Fibroblast of mammary gland (primary cell): Measurements from ENCODE around the gene ZDHHC19.

Experiments
- DNase-seq: peaks from one replicate; pipeline ENCODE4 v3.0.0-alpha.2; 2010; ENCODE audit warnings: low read depth
- H3K4me3 ChIP-seq: 2 replicates; pipeline ENCODE4 v1.5.1; 2011; ENCODE audit warnings: low read depth, mild to moderate bottlenecking, low read length, moderate library complexity; ENCODE audit not compliant: control insufficient read depth
- TF ChIP-seq, protein P1 (sequence below): conservative IDR thresholded peaks from 2 replicates; pipeline ENCODE4 v1.5.1; 2011; ENCODE audit warnings: low read depth, low read length, inconsistent platforms; ENCODE audit not compliant: control insufficient read depth, insufficient read depth

The ZDHHC19 gene

DNA sequence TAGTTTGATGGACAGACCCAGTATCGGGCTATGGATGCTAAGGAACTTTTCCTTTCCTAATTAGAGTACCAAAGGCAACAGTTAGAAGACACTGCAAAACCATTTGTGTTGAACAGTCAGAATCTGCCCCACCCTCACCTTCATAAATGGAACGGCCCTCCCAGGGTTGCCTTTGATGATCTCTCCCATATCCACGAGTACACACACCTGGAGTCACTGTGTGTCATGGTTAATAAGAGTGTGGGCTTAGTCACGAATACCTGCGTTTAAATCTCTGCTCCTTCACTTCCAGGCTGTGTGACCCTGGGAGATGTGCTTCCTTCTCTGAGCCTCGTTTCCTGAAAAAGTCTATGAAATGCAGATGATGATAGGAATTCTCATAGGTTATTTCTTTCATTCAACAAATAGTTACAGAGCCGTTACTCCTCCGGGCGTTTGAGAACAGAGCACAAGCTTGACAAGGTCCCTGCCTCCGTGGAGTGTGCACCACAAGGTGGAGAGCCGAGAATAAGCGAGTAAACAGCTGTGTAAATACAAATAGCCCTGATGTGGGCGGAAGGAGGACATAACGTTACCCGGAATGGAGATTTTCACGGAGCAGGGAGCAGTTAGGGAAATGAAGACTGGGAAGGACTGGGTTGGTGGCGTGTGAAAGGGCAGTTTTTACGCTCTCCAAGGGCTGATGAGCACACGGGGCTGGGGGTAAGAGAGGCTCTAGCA lies 11.8 kb upstream of the ZDHHC19 start:
- no peak for DNase-seq
- no peak overlapping the region for H3K4me3 ChIP-seq
- TF ChIP-seq, protein P1, sequence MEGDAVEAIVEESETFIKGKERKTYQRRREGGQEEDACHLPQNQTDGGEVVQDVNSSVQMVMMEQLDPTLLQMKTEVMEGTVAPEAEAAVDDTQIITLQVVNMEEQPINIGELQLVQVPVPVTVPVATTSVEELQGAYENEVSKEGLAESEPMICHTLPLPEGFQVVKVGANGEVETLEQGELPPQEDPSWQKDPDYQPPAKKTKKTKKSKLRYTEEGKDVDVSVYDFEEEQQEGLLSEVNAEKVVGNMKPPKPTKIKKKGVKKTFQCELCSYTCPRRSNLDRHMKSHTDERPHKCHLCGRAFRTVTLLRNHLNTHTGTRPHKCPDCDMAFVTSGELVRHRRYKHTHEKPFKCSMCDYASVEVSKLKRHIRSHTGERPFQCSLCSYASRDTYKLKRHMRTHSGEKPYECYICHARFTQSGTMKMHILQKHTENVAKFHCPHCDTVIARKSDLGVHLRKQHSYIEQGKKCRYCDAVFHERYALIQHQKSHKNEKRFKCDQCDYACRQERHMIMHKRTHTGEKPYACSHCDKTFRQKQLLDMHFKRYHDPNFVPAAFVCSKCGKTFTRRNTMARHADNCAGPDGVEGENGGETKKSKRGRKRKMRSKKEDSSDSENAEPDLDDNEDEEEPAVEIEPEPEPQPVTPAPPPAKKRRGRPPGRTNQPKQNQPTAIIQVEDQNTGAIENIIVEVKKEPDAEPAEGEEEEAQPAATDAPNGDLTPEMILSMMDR, result no peak

DNA sequence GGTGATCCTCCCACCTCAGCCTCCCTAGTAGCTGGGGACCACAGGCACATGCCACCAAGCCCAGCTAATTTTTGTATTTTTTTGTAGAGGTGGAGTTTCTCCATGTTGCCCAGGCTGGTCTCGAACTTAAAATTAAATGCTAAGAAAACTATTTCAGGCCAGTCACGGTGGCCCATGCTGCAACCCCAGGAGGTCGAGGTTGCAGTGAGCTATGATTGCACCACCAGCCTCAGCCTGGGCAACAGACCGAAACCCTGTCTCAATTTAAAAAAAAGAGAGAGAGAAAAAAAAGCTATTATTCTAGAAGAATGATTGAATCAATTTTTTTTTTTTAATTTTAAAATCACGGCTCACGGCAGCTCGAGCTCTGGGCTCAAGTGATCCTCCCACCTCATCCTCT lies 9.8 kb upstream of the ZDHHC19 start:
- no peak for DNase-seq
- TF ChIP-seq, protein P1, result no peak

DNA sequence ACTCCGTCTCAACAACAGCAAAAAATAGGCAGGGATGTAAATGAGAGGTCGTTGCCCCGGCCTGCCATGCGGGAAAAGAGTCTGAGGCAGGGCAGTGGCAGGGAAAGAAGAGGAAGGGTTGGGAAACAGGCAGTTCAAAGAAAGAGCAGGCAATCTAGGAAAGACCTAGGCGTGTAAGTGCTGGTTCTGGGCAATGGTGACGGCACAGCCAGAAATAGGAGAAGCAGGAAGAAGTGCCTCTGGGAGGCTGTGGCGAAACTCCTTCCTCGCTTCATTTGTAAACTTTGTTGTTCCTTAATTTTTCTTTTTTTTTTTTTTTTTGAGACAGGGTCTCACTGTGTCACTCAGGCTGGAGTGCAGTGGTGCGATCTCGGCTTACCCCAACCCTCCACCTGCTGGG lies 9.4 kb upstream of the ZDHHC19 start:
- TF ChIP-seq, protein P1, result no peak
- no peak for DNase-seq

More for the DNA sequence above, 9.8 kb upstream of the ZDHHC19 start:
- no peak overlapping the region for H3K4me3 ChIP-seq

DNA sequence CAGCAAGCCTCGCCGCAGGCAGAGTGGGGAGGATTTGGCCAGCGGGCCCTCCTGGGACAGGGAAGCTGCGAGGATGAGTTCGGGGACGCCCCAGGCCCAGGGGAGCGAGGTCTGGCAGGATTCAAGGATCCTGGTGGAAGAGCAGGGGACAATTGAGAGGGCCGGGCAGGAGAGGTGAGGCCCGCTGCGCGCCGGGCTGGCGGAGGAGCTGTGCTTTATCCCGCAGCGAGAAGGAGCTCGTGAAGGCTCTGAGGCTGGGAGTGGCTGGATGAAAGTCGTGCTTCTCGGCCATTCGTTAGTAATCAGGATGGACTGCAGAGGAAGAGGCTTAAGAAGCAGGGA lies 8.7 kb upstream of the ZDHHC19 start:
- H3K4me3 ChIP-seq, result no peak overlapping the region
- TF ChIP-seq, protein P1, result no peak

More for the DNA sequence above, 9.4 kb upstream of the ZDHHC19 start:
- no peak overlapping the region for H3K4me3 ChIP-seq

DNA sequence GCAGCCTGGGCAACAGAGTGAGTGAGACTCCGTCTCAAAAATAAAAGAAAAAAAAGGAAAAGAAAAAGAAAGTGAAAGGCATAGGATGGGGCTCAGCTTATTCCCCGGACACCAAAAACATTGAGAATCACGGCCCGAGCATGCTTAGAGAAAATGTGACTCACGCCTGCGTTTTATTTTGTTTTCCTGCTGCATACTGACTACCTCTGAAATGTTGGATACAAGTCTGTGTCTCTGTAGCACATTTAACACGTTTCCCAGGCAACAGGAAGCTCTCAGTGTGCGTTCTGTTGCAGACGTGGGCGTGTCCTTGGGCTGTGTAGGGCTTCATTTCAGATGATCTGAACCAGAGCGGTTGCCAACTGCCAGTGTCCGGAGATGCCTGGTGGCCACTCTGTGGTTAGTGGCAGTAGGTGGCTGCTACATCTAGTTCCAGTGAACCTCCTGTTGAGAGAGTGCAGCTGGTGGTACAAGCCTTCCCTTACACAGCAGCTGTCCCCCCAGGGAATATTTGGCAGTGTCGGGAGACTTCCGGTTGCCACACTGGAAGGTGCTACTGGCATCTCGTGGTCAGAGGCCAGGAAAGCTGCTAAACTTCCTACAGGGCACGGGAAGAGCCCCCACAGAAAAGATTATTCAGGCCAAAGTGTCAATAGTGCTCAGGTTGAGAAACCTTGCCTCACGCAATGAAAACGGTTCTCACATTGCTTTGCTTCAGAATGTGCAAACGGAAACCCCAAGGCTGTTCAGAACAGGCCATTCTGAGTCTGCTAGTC lies 8.2 kb upstream of the ZDHHC19 start:
- peak overlapping the region; percentile 29 for H3K4me3 ChIP-seq

More for the DNA sequence above, 8.7 kb upstream of the ZDHHC19 start:
- no peak for DNase-seq

DNA sequence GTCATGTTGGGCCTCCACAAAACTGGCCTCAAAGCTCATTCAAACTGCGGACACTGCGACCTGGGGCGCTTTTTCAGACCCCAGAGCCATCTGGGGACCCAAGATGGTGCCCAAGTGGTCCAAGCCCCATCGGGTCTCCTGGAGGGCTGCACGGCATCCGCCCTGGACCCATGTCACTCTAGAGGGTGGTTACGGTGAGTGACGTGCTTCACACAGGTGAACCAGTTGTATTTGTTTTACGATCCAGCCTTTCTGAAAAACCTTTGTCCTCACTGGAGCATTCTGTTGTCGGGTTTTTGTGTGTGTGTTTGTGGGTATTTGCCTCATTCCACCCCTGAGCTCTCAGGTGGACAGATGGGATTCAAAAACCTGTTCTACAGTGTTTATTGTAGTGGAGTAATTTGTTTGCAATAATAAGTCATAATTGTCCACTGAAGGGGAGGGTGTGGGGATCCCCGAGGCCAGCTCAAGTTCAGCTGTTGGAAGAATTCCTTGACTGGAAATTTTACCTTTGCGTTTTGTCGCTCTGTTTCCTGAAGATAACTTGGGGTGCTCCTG lies 7.0 kb upstream of the ZDHHC19 start:
- no peak for DNase-seq
- TF ChIP-seq, protein P1, result no peak
- no peak overlapping the region for H3K4me3 ChIP-seq

More for the DNA sequence above, 8.2 kb upstream of the ZDHHC19 start:
- TF ChIP-seq, protein P1, result no peak
- DNase-seq, result peak; percentile 94
